K562 (cell line): Measurements from ENCODE around the gene TNIK. TPM values are rescaled to one million over a fixed set of nuclear protein-coding genes. Genes with fewer than 3 reads are reported as not detected.

Experiments used
- ARHGAP35 ChIP-seq: fragments of 450-650 bp; IDR thresholded peaks from 2 replicates; pipeline ENCODE4 v1.6.1; 2018; ENCODE audit not compliant: partially characterized antibody
- BRD4 ChIP-seq: fragments of 200-600 bp; sonication (generic); IDR thresholded peaks from 2 replicates; pipeline ENCODE4 v1.6.1; 2017; ENCODE audit warnings: inconsistent platforms
- BRF1 ChIP-seq: IDR thresholded peaks from 3 replicates; pipeline ENCODE4 v1.6.1; 2011; ENCODE audit warnings: borderline replicate concordance, mild to moderate bottlenecking; ENCODE audit not compliant: insufficient read length; ENCODE audit errors: extremely low read depth
- C11orf30 ChIP-seq: fragments of 450-650 bp; IDR thresholded peaks from 2 replicates; pipeline ENCODE4 v1.6.1; 2016; ENCODE audit warnings: low read depth, mild to moderate bottlenecking
- DACH1 ChIP-seq: fragments of 450-650 bp; IDR thresholded peaks from 2 replicates; pipeline ENCODE4 v1.6.1; 2018; ENCODE audit not compliant: partially characterized antibody
- ERF ChIP-seq: fragments of 450-650 bp; formaldehyde crosslinking; IDR thresholded peaks from 2 replicates; pipeline ENCODE4 v1.4.0; 2020; ENCODE audit warnings: mild to moderate bottlenecking, mixed read lengths
- EZH2 ChIP-seq: IDR thresholded peaks from 2 replicates; pipeline ENCODE4 v1.6.1; 2012; ENCODE audit warnings: low read depth, mild to moderate bottlenecking, inconsistent platforms, low read length, borderline replicate concordance
- HNRNPL ChIP-seq: fragments of 200-400 bp; formaldehyde crosslinking; IDR thresholded peaks from 2 replicates; pipeline ENCODE4 v1.6.1; 2017; ENCODE audit warnings: low read depth, mild to moderate bottlenecking, low read length
- MAFF ChIP-seq: IDR thresholded peaks from 2 replicates; pipeline ENCODE4 v1.6.1; 2012; ENCODE audit warnings: low read length, improper control_type of control experiment
- MEIS2 ChIP-seq: fragments of 450-650 bp; IDR thresholded peaks from 2 replicates; pipeline ENCODE4 v1.6.1; 2014; ENCODE audit warnings: mild to moderate bottlenecking; ENCODE audit not compliant: partially characterized antibody
- NRF1 ChIP-seq, 2 experiments: fragments of 450-650 bp; IDR thresholded peaks in 1 of 2; conservative IDR thresholded peaks in 1 of 2; 2 replicates each; pipeline ENCODE4 v1.6.1; 2014; ENCODE audit warnings: mild to moderate bottlenecking in 2 of 2
- PRMT5 ChIP-seq: sonication (generic); formaldehyde crosslinking; IDR thresholded peaks from 2 replicates; pipeline ENCODE4 v1.5.0; 2020; ENCODE audit warnings: missing genetic modification reagents
- SMARCA4 ChIP-seq: fragments of 450-650 bp; IDR thresholded peaks from 2 replicates; pipeline ENCODE4 v1.6.1; 2016
- SMARCC2 ChIP-seq: fragments of 450-650 bp; IDR thresholded peaks from 2 replicates; pipeline ENCODE4 v1.6.1; 2017; ENCODE audit warnings: antibody characterized with exemption, moderate library complexity, mild to moderate bottlenecking, low read depth
- TOE1 ChIP-seq, 2 experiments: fragments of 450-650 bp in 1 of 2; sonication (generic) in 1 of 2; formaldehyde crosslinking in 1 of 2; IDR thresholded peaks; 2 replicates each; pipeline versions ENCODE4 v1.7.1 to v1.8.0; 2016 to 2022; ENCODE audit warnings: borderline replicate concordance in 2 of 2, mild to moderate bottlenecking in 2 of 2, antibody characterized with exemption in 1 of 2, inconsistent platforms in 1 of 2, low read depth in 1 of 2, missing genetic modification reagents in 1 of 2, moderate library complexity in 1 of 2
- ZBED1 ChIP-seq: IDR thresholded peaks from 2 replicates; pipeline ENCODE4 v1.6.1; 2014
- polyA plus RNA-seq, 8 experiments: library from polyadenylated mRNA; depleted of rRNA in 4 of 8; stranded (reverse) in 5 of 8; unstranded in 3 of 8; fragments of >200 nt; fragmentation: Nextera tagmentation in 2 of 8; fragmentation: Illumina TruSeq in 1 of 8; extraction: Ambion mirVana in 2 of 8; extraction: Trizol in 1 of 8; gene quantifications; 2 replicates each; pipeline versions ENCODE4 v1.2.1 to v1.2.3, GENCODE V29; 2011 to 2014; ENCODE audit warnings: inconsistent platforms in 1 of 8, missing spikeins in 1 of 8
- total RNA-seq, 7 experiments: library from RNA; depleted of rRNA in 6 of 7; stranded (reverse); fragments of >200 nt in 6 of 7; fragmentation: Illumina TruSeq in 2 of 7; extraction: Trizol in 2 of 7; gene quantifications; 2 replicates each; pipeline versions ENCODE4 v1.2.1 to v1.2.3, GENCODE V29; 2011 to 2021; ENCODE audit warnings: low replicate concordance in 1 of 7
- TF ChIP-seq, protein P1 (sequence below): fragments of 250-450 bp; sonication (Bioruptor Pico); IDR thresholded peaks from 2 replicates; pipeline ENCODE4 v1.5.0; 2021; ENCODE audit warnings: mild to moderate bottlenecking, moderate library complexity
- TF ChIP-seq, protein P2 (sequence below): IDR thresholded peaks from 2 replicates; pipeline ENCODE4 v1.6.1; 2012; ENCODE audit warnings: low read depth, low read length, improper control_type of control experiment, borderline replicate concordance
- TF ChIP-seq, protein P3 (sequence below): fragments of 450-650 bp; IDR thresholded peaks from 2 replicates; pipeline ENCODE4 v1.6.1; 2016; ENCODE audit warnings: mild to moderate bottlenecking
- TF ChIP-seq, protein P4 (sequence below): fragments of 250-450 bp; sonication (Bioruptor Pico); IDR thresholded peaks from 2 replicates; pipeline ENCODE4 v1.4.0; 2020; ENCODE audit warnings: mild to moderate bottlenecking, moderate library complexity

TNIK gene
- total and polyA plus RNA-seq, 9 of the 15 experiments (the other 6 are each of a cell fraction or from before 2014, with no cell fraction given), result 6.6 to 39.0 (median 24.7) TPM

DNA sequence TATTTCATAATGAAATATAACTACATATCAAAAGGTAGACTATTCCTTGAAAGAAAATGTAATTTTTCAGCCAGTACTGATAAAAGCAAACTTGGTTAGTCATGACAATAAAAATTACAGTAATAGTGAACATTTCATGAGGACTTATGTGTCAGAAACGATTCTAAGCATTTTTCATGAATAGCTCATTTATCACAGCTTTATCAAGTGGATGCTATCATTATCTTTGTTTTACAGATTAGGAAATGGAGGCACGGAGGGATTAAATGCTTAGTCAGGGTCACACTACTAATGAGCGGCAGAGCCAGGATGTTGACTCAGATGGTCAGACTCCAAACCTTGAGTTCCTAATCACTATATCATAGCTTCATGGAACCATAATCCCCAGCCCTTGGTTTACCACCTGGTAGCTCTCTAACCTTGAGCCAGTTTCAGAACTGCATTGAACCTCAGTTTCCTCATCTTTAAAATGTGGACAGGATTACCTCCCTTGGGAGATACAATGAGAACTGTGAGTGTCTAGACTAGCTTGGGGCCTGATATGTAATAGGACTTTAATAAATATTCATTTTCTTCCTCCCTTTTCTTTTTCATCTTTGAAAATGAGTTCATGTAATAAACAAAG, 85.4 kb downstream of the TNIK start (continued):
- TF ChIP-seq, protein P1, sequence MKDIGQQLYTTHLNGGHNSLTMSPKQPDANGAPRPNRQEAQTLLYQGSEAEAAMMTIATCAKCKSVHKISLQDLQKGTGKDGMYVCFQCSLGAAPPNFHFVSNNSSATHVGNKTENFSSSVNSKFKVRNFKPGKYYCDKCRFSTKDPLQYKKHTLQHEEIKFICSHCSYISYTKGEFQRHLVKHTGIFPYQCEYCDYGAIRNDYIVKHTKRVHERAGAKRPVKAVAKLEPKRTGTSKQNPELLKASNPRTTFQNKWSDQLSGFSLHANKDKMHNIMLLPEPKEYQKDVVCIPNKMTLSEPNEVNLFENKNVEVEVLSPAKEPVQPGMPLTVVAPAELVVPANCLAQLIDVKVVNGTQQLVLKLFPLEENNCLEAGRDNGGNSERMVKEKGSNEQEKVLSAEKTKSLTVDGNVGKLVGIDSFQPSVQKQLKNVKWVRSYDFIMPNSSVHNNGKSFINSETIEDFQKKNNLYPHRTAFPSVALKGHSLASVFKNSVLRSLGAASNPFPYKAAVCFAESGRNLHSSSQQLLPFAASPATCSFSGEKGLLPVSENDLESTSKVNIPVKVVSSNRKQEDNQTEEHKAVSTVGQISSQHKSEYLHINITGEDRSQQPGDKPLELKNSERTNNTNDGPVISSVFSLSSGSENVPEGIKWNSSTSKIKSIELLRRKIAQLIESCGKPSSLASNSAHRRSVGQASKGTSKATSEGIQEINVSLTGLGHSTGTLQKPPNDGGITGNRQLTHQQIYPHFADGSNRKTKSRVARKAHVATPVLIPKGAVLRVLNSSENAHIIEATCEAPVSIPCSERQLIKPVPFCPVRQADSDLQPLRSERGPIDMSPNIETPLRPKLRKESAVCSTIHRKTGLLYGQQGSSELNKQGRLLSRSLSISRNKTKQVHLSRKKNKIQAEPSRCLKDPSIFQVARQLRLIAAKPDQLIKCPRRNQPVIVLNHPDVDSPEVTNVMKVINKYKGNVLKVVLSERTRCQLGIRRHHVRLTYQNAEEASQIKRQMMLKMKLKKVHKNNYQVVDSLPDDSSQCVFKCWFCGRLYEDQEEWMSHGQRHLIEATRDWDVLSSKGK, result no peak
- TF ChIP-seq MAFF, result peak; percentile 40; the same call in 1 of the 2 replicates
- TF ChIP-seq NRF1 (conservative IDR thresholded peaks at IDR 0.05 in 1 of 2, IDR thresholded peaks at IDR 0.05 in 1 of 2), result no peak
- no peak for TF ChIP-seq BRD4
- TF ChIP-seq DACH1, result peak; percentile 85
- TF ChIP-seq, protein P2, sequence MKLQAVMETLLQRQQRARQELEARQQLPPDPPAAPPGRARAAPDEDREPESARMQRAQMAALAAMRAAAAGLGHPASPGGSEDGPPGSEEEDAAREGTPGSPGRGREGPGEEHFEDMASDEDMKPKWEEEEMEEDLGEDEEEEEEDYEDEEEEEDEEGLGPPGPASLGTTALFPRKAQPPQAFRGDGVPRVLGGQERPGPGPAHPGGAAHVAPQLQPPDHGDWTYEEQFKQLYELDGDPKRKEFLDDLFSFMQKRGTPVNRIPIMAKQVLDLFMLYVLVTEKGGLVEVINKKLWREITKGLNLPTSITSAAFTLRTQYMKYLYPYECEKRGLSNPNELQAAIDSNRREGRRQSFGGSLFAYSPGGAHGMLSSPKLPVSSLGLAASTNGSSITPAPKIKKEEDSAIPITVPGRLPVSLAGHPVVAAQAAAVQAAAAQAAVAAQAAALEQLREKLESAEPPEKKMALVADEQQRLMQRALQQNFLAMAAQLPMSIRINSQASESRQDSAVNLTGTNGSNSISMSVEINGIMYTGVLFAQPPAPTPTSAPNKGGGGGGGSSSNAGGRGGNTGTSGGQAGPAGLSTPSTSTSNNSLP, result no peak; the same call in 1 of the 2 replicates
- TF ChIP-seq, protein P3, sequence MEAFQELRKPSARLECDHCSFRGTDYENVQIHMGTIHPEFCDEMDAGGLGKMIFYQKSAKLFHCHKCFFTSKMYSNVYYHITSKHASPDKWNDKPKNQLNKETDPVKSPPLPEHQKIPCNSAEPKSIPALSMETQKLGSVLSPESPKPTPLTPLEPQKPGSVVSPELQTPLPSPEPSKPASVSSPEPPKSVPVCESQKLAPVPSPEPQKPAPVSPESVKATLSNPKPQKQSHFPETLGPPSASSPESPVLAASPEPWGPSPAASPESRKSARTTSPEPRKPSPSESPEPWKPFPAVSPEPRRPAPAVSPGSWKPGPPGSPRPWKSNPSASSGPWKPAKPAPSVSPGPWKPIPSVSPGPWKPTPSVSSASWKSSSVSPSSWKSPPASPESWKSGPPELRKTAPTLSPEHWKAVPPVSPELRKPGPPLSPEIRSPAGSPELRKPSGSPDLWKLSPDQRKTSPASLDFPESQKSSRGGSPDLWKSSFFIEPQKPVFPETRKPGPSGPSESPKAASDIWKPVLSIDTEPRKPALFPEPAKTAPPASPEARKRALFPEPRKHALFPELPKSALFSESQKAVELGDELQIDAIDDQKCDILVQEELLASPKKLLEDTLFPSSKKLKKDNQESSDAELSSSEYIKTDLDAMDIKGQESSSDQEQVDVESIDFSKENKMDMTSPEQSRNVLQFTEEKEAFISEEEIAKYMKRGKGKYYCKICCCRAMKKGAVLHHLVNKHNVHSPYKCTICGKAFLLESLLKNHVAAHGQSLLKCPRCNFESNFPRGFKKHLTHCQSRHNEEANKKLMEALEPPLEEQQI, result no peak
- TF ChIP-seq, protein P4, sequence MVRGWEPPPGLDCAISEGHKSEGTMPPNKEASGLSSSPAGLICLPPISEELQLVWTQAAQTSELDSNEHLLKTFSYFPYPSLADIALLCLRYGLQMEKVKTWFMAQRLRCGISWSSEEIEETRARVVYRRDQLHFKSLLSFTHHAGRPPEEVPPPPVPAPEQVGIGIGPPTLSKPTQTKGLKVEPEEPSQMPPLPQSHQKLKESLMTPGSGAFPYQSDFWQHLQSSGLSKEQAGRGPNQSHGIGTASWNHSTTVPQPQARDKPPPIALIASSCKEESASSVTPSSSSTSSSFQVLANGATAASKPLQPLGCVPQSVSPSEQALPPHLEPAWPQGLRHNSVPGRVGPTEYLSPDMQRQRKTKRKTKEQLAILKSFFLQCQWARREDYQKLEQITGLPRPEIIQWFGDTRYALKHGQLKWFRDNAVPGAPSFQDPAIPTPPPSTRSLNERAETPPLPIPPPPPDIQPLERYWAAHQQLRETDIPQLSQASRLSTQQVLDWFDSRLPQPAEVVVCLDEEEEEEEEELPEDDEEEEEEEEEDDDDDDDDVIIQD (CRISPR knock-in tag), result no peak
- no peak for TF ChIP-seq ZBED1
- no peak for TF ChIP-seq ARHGAP35
- TF ChIP-seq TOE1 (IDR thresholded peaks at IDR 0.05; ENCODE audit: borderline replicate concordance), result no peak
- no peak for TF ChIP-seq TOE1 (CRISPR knock-in tag; IDR thresholded peaks at IDR 0.05; ENCODE audit: borderline replicate concordance, low read depth)
- TF ChIP-seq C11orf30, result peak; percentile 82
- no peak for TF ChIP-seq HNRNPL
- no peak for TF ChIP-seq ERF (CRISPR knock-in tag)
- no peak for TF ChIP-seq BRF1
- peak; percentile 69; the same call in 1 of the 2 replicates for TF ChIP-seq SMARCC2
- no peak for TF ChIP-seq EZH2
- TF ChIP-seq SMARCA4, result peak; percentile 69; the same call in 1 of the 2 replicates
- TF ChIP-seq MEIS2, result peak; percentile 44
- no peak for TF ChIP-seq PRMT5 (CRISPR knock-in tag)
